ENCODE data around the gene ASCC2.

DNA sequence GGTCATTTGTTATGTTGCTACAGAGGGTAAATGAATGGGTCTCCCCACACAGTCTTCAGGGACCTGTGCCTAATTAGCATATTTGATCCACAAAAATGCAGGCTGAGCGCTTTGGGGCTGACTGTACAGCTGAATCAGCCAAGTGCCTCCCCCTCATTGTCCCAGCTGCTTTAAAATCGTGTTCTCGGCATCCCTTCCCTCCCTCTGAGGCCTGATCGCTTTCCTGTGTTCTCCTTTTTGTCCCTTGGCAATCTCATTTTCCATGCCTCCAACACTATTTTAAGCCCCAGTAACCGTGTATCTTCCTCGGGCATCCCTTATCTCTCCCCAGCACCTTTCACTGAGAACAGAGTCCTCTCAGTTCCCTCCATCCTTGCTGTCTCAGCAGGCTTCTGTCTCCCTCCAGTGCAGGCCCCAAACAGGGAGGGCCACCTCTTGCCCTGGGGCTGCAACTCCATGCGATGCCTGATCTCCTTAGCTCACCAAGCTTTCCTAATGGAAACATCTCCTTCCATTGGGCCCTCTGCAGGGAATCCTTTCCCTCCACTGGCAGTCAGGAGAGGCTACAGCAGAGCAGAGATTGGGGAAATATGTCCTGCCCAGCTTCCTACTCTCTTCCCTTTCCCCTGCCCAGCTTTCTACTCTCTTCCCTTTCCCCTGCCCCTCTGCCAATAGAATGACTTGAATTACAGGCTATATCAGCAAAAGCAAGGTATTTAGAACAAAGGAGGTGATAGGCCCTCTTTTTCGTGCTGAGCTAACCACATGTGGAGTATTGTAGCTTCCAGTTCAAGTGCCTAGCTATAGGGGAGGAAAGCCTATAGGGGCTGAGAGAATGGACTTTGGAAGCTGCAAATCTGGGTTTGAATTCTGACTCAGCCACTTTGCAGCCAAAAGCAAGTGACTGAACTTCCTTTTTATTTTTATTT is 57.1 kb downstream of the ASCC2 start:
- TF ChIP-seq POLR2A (IDR thresholded peaks at IDR 0.05; ENCODE audit: low read depth, low read length) (no peak), MYC (IDR thresholded peaks at IDR 0.05; ENCODE audit: low read depth, low read length) (no peak), CTCF (IDR thresholded peaks at IDR 0.05; ENCODE audit: extremely low read depth in 1 of 2, insufficient read depth in 1 of 2, low read depth in 1 of 2, low read length in 2 of 2) (no peak), MAX (IDR thresholded peaks at IDR 0.05; ENCODE audit: insufficient read depth, insufficient read length) (no peak), POLR2AphosphoS5 (IDR thresholded peaks at IDR 0.05; ENCODE audit: insufficient read depth, low read depth, low read length) (no peak), EZH2 (IDR thresholded peaks at IDR 0.05; ENCODE audit: borderline replicate concordance, low read depth, low read length, severe bottlenecking) (no peak), FOS (IDR thresholded peaks at IDR 0.05; ENCODE audit: borderline replicate concordance, insufficient read depth, low read length) (no peak), GATA2 (IDR thresholded peaks at IDR 0.05; ENCODE audit: insufficient read depth, insufficient read length, low read depth, low read length) (no peak), JUN (IDR thresholded peaks at IDR 0.05; ENCODE audit: borderline replicate concordance, insufficient read depth, insufficient read length, low read depth) (no peak)

Data from endothelial cell of umbilical vein (primary cell).